GM21529 (cell line): ENCODE measurements around the gene TRAFD1.

Experiments used
- ATAC-seq: cut with Tn5 transposase; IDR thresholded peaks from one replicate; pipeline ENCODE4 v1.9.1; 2021; ENCODE audit not compliant: unreplicated experiment

Gene TRAFD1

GRCh38 chr12:112172556-112173324 is 47.4 kb downstream of the TRAFD1 start:
- no peak for ATAC-seq

DNA sequence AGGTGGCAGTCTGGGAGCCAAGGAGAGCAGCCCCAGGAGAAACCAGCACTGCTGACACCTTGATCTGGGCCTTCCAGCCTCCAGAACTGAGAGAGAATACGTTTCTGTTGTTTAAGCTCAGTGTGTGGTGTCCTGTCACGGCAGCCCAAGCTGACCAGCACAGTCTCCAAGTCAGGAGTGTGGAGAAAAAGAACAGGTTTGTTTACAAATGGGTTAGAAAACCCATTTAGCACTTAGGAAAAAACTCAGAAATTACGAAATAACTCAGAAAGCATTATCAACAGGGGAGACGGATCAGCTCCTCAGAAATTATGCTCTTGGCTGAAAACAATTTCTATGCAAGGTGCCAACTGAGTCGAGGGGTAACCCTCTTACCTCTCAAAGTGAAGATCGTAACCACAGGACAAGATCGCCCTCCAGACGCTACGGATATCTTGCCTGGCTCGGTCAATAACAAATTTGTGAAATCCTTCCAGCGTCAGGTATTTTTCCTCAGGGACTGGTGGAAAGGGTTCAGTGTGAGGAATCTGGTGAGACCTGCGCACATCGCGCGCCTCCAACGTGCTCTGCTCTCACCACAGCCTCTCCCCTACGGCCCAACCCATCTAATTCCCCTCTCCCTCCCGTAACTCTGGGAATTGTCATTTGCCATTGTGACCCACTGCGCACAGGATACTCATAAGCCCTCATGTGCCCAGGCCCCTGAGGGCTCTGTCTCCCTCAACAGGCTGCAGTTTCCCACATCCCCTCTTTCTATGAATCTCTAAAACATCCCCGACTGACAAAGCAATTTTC is 50.2 kb downstream of the TRAFD1 start:
- ATAC-seq: no peak

DNA sequence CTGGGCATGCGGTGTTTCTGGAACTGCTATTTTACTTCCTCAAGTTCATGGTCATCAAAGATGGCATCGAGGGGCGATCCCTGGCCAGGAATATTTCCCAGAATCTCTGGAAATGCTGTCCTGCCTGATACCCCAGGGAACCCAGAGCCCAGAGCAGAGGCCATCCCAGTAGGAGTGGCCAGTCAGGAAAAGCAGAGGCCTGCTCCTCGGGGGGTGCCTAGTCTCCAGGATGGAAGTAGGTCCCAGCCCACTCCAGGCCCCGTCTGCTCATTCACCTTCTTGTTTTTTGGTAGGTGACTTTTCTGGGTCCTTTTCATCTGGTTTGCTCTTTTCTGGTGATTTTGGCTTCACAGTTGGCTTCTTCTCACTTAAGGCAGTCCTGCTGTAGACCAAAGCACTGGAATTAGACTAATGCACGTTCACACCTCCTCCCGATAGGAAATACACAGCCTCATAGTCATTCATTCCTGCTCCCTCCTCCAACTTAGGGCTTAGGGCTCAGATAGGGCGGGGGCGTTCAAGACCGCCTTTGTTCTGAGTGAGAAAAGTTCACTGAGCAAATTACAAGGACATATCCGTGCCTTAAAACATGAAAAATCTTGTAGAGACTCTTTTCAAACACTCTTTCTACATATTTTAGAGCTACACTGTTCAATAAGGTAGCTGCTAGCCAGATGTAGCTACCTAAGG is 51.1 kb downstream of the TRAFD1 start:
- ATAC-seq: no peak

- ATAC-seq: no peak
These were observed 53.4 kb downstream of the TRAFD1 start for GRCh38 chr12:112178796-112179195.

DNA sequence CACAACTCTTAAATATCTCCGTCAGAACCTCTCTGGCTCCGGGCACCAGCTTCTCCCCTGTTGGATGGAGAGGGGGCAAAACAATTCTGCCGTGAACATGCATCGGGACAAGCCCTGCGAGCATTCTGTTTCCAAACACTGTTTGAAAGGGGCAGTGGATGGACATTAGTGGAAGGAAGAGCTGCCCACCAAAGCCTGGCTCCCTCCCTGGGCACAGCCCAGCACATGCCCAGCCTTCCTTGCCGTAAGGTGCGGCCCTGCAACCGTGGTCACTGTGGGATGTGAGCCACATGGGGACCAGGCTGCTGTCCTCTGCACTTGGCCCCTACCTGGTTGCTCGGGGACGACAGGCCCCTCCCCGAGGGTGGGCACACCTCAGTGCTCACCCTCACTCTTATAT is 54.0 kb downstream of the TRAFD1 start:
- no peak for ATAC-seq

DNA sequence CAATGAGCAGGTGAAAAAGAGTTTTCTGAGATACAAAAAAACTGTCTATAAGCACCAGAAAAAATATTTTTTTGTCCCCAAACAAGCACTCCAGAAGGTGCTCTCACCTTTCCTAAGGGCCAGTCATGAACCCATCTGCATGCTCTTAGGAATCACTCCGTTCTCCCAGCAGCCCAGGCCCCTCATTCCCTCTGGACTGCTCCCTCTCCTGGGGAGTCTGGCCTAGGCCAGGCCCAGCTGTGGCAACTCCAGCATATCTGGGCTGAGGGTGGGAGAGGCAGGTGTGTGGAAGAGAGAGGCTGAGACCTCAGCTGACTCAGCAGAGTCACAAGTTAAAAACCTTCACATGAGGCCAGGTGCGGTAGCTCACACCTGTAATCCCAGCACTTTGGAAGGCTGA is 54.6 kb downstream of the TRAFD1 start:
- no peak for ATAC-seq

DNA sequence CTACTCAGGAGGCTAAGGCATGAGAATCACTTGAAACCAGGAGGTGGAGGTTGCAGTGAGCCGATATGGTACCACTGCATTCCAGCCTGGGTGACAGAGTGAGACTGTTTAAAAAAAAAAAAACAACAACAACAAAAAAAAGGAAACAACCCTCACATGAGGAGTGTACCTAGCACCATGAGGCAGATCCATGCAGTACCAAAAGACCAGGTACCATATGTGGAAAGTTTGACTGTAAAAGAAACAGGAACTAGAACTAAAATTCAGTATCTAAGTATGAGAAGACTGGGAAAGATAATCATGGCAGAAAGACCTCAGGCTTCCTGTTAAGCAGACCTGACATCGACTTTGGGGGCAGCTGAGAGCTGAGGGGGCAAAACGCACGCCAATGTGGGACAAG is 55.1 kb downstream of the TRAFD1 start:
- no peak for ATAC-seq

DNA sequence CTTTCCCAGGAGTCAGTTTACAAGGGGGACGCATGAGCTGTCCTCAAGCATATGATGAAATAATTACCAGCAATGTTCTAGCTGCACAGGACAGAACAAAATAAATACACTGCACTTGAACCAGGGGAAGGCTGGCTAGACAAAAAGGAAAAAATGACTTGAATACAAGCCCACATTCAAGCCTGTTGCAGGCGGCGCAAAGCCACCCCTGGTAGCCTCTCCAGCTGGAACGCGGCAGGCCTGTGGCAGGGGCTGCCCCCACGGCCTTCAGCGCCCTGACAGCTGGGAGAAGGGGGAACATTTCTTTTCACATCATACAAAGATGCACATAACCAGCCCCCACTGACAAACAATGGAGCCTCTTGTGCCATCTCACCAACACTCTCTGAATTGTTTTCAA is 57.1 kb downstream of the TRAFD1 start:
- ATAC-seq: no peak

- no peak for ATAC-seq
These were observed 58.0 kb downstream of the TRAFD1 start for GRCh38 chr12:112183141-112184021.

DNA sequence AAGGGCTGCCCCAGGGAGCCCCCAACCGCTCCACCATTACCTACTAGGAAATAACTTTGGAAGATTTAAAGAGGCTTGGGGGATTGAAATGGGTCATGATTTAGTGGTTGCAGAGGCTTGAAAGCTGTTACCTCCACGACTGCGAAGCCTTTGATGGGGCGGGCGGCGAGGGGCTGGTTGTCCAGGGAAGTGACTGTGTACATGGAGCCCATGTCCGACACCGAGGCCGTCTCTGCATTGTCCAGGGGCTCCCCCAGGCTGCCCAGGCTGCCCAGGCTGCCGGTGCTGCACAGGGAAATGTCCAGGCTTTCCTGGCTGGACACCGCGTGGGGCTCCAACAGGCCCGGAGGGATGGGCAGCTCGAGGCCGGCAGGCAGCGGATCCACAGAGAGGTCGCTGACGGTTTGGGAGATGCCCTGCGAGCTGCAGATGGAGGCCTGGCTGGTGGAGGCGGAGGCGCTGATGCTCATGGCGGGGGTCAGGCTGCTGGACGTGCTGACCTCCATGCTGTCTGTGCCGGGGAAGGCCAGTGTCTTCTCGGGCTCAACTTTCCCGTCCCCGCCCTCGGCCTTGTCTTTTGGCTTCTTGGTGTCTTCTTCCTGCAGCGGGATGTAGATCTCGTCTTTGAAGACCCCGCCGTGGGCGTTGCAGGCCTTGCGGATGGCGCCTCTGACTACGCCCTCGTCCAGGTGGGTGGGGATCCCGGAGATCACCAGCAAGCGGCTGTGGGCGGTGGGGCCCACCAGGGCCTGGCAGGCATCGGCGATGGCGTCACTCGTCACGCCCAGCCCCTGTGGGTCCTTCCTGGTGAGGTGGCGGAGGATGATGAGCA is 58.9 kb downstream of the TRAFD1 start:
- no peak for ATAC-seq

GRCh38 chr12:112185093-112185923 is 59.9 kb downstream of the TRAFD1 start:
- ATAC-seq: no peak

DNA sequence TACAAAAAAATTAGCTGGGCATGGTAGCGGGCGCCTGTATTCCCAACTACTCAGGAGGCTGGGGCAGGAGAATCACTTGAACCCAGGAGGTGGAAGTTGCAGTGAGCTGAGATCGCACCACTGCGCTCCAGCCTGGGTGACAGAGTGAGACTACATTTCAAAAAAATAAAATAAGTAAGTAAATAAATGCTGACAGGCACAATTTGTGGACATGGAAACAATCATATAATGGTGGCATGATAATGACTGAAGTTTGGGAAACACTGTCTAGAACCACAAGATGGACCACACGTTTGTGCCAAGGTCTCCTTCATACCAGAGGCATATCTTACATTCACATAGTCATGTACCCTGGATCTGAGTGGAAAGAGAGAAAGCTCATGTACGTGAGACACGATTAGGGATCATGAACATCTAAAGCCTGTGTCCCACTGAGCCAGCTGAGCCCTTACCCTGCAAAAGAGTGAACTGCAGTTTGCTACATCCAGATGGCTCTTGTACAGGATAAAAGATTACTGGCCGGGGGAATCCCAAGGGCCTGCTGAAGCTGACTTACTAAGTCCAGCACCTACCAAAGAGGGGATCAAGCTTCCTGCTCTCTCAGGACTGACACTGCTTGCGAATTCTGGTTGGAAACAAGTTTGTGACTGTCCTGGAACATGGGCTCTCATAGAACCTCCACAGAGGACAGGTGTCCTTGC is 62.9 kb downstream of the TRAFD1 start:
- ATAC-seq: no peak

DNA sequence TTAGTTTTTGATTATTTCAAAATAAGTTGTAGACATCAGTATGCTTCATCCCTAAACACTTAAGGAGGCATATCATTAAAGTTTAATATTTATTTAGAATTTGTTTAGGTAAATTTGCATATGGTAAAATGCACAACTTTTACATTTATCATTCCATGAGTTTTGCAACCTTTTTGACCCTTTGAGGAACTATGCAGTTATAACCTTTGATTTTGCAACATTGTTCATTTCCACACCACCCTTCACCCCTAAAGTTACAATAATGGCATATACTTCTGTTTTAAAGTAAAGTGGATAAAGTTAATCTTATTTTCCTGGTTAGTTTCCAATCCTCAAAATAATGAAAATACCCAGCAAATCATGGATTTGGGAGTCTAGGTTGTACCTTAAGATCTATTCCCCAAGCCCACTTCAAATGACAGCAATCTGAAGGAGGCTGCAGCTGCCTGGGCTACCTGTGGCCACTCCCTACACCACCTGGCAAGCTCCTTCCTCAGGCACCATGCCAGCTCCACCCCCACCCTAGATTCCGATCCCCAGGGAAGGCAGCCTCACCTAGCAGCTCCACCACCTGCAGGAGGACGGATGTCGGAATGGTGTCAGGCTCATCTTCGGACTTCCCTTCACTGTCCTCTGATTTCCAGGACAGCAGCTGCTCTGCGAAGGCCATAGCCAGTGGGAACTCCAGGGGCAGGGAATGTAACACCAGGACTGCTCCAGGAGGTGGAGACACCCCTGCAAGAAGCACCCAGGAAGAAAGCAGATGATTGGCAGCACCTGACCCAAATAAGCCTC is 65.1 kb downstream of the TRAFD1 start:
- no peak for ATAC-seq

DNA sequence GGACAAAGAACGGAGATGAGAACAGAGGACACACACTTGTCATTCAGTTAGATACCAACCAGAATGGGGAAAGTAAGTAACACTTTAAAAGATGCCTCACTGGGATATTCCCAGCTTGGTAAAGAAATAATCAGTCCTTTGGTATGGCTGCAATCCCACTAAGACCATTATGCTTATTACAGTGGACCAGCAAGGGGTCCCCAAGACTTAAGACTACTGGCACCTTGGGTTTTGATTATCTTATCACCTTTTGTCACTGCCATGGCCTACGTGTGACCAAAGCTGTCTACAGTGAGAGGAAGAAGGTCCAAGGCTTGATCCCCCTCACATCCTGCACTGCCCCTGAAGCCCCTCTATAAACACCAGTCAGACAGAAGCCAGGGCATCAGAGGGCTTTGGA is 65.8 kb downstream of the TRAFD1 start:
- no peak for ATAC-seq

- no peak for ATAC-seq
These were observed 66.5 kb downstream of the TRAFD1 start for GRCh38 chr12:112191840-112192321.

DNA sequence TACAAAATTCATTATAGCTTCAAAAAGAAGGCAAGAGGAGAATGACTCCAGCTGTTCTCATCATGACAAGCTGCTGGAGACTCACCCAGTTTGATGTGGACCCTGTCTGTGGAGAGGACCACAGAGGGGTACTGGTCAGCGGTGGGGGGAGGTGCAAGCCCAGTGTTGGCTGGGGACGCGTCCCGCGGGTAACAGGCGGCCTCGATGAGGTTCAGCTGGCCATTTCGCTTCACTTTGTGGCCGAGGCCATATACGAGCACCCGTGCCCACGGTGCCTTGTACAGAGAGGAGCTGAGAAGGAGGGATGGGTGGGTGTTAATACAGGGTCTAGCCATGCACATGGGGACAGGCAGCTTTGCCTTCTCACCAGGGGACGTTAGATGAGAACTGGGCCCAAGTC is 67.1 kb downstream of the TRAFD1 start:
- ATAC-seq: no peak

DNA sequence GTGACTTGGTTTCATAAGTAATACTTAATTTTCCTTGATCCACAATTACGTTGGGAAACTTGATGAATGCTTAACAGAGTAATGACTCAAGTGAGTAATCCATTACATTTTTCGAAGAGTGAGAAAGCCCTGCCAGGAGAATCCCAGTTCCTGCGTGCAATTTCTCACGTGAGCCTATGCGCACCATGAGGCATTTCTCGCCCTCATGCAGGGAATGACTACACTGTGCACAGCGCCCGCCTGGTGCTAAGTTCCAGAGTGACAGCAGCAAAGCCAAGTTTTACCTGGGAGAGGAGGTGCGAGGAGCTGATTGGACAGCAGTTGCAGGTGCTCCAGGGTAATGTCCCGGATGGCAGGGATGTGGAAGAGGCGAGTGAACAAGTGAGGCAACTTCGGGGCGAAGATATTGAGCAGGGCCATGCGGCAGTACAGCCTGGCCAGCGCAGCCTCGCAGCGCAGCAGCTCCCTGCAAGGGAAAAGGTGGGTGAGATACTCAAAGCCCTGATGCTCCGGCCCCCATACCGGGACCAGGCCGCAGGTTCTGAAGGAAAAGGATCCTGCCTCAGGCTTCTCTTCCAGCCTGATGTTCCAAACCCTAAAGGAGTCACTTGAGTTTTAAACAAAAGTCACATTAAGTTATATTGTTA is 69.4 kb downstream of the TRAFD1 start:
- ATAC-seq: no peak
